ENCODE measurements around the gene IGSF11. TPM values are rescaled to one million over a fixed set of nuclear protein-coding genes. Genes with fewer than 3 reads are reported as not detected.

The IGSF11 gene
- total RNA-seq, 4 donors from 2014 or later = 4.7 to 11.5 (median 8.6) TPM

GRCh38 chr3:119063471-119063870 is 28.8 kb upstream of the IGSF11 start:
- H3K27me3 ChIP-seq = no peaks in the 10 kb centered on the region
- ATAC-seq = no peak
- H3K4me1 ChIP-seq = no peaks in the 10 kb centered on the region
- H3K36me3 ChIP-seq = no peaks in the 10 kb centered on the region
- H3K4me3 ChIP-seq = no peak overlapping the region
- DNase-seq = no peak
- in situ Hi-C loops (cut with MboI; ENCODE audit: low sequenced_read_pairs in 4 of 4) (no loop called here), intact Hi-C loops (cut with DNase I; ENCODE audit: low total_unique reads) (no loop called here)
- TF ChIP-seq CTCF (IDR thresholded peaks at IDR 0.05 in 4 of 5, conservative IDR thresholded peaks at IDR 0.05 in 1 of 5) (no peak), POLR2A (IDR thresholded peaks at IDR 0.05) (no peak)
- H3K9me3 ChIP-seq = no peaks in the 10 kb centered on the region
- no peak overlapping the region for H3K27ac ChIP-seq

- DNase-seq (no peak), ATAC-seq (no peak)
- Histone ChIP-seq H3K4me3 (no peak overlapping the region), H3K9me3 (no peaks in the 10 kb centered on the region), H3K4me1 (no peaks in the 10 kb centered on the region), H3K36me3 (no peaks in the 10 kb centered on the region), H3K27me3 (no peaks in the 10 kb centered on the region), H3K27ac (no peak overlapping the region)
- in situ Hi-C loops (cut with MboI; ENCODE audit: low sequenced_read_pairs in 4 of 4) (no loop called here), intact Hi-C loops (cut with DNase I; ENCODE audit: low total_unique reads) (no loop called here)
- no peak for TF ChIP-seq CTCF (IDR thresholded peaks at IDR 0.05 in 4 of 5, conservative IDR thresholded peaks at IDR 0.05 in 1 of 5)
- no peak for TF ChIP-seq POLR2A (IDR thresholded peaks at IDR 0.05)
These were observed 28.2 kb upstream of the IGSF11 start for GRCh38 chr3:119062892-119063291.

GRCh38 chr3:119044593-119044992 is 9.9 kb upstream of the IGSF11 start:
- no peak for ATAC-seq
- in situ Hi-C loops (cut with MboI; ENCODE audit: low sequenced_read_pairs in 4 of 4) = no loop called here
- Histone ChIP-seq H3K4me3 (no peak overlapping the region), H3K9me3 (no peaks in the 10 kb centered on the region), H3K27me3 (no peaks in the 10 kb centered on the region), H3K4me1 (no peaks in the 10 kb centered on the region), H3K36me3 (no peaks in the 10 kb centered on the region), H3K27ac (no peak overlapping the region)
- intact Hi-C loops (cut with DNase I; ENCODE audit: low total_unique reads) = no loop called here
- TF ChIP-seq POLR2A (IDR thresholded peaks at IDR 0.05) (no peak), CTCF (IDR thresholded peaks at IDR 0.05 in 4 of 5, conservative IDR thresholded peaks at IDR 0.05 in 1 of 5) (no peak)
- no peak for DNase-seq

GRCh38 chr3:119042162-119042561 is 7.5 kb upstream of the IGSF11 start:
- ATAC-seq (no peak), DNase-seq (no peak)
- no peak overlapping the region for H3K27ac ChIP-seq
- no peaks in the 10 kb centered on the region for H3K9me3 ChIP-seq
- no peaks in the 10 kb centered on the region for H3K4me1 ChIP-seq
- intact Hi-C loops (cut with DNase I; ENCODE audit: low total_unique reads) (no loop called here), in situ Hi-C loops (cut with MboI; ENCODE audit: low sequenced_read_pairs in 4 of 4) (no loop called here)
- no peaks in the 10 kb centered on the region for H3K27me3 ChIP-seq
- H3K36me3 ChIP-seq = no peaks in the 10 kb centered on the region
- TF ChIP-seq CTCF (IDR thresholded peaks at IDR 0.05 in 4 of 5, conservative IDR thresholded peaks at IDR 0.05 in 1 of 5) = no peak
- no peak for TF ChIP-seq POLR2A (IDR thresholded peaks at IDR 0.05)
- no peak overlapping the region for H3K4me3 ChIP-seq

GRCh38 chr3:119035014-119035346 is 334 bp upstream of the IGSF11 start:
- no peak for TF ChIP-seq POLR2A (IDR thresholded peaks at IDR 0.05)
- no peak for TF ChIP-seq CTCF (IDR thresholded peaks at IDR 0.05 in 4 of 5, conservative IDR thresholded peaks at IDR 0.05 in 1 of 5)
- no peaks in the 10 kb centered on the region for H3K9me3 ChIP-seq
- no peak for DNase-seq
- peak overlapping the region in 2 of 4 donors; percentile 63 to 77 for H3K27ac ChIP-seq
- H3K36me3 ChIP-seq = no peaks in the 10 kb centered on the region
- peak overlapping the region; percentile 68 to 76 (median 72) for H3K4me3 ChIP-seq
- in situ Hi-C loops (cut with MboI; ENCODE audit: low sequenced_read_pairs in 4 of 4) (loop anchor here (5.0 to 10.0 kb wide), 2 partner anchors 150 to 153 kb away; no protein-coding TSS in a partner anchor), intact Hi-C loops (cut with DNase I; ENCODE audit: low total_unique reads) (loop anchor here (1.0 to 2.0 kb wide), 3 partner anchors 63 to 151 kb away; no protein-coding TSS in a partner anchor)
- peaks cover 0 to 2% (median 0%) of the 10 kb centered on the region in 3 donors for H3K27me3 ChIP-seq
- H3K4me1 ChIP-seq = peaks cover 0 to 5% of the 10 kb centered on the region in 2 donors
- ATAC-seq = no peak
